Endothelial cell of umbilical vein (primary cell): ENCODE measurements around the gene HHLA2. TPM values are rescaled to one million over a fixed set of nuclear protein-coding genes. Genes with fewer than 3 reads are reported as not detected.

Source experiments
- BruUV-seq: library from RNA; stranded (reverse); fragments of 400-500 nt; replicated peaks from 2 replicates; lab custom pipeline; 2021; lab: Mats Ljungman, UMichigan
- CTCF ChIA-PET: fragments of 300-600, 350-600 bp; sonication (Branson Sonifier 250); formaldehyde crosslinking; loops from one replicate; lab custom pipeline; 2021; ENCODE audit warnings: antibody characterized with exemption, inconsistent platforms; lab: Charles Lee
- POLR2A ChIA-PET: fragments of 300-600, 350-600 bp; sonication (Branson Sonifier 250); formaldehyde crosslinking; loops from one replicate; lab custom pipeline; 2021; ENCODE audit warnings: antibody characterized with exemption, inconsistent platforms; lab: Charles Lee
- DNase-seq: peaks from one replicate; pipeline ENCODE4 v3.0.0-alpha.2; 2011; ENCODE audit warnings: low read depth, low spot score
- FAIRE-seq: peaks from 2 replicates; lab custom pipeline; 2011; peaks lifted over from hg19 to GRCh38; lab: Jason Lieb, UNC
- H2AFZ ChIP-seq: 2 replicates; pipeline ENCODE4 v1.6.0; 2012; ENCODE audit warnings: low read depth, low read length, control low read depth, inconsistent platforms
- H3K27ac ChIP-seq: 2 replicates; pipeline ENCODE4 v1.5.1; 2011; ENCODE audit warnings: low read depth, mild to moderate bottlenecking, control low read depth, low read length, moderate library complexity; ENCODE audit not compliant: insufficient read depth
- H3K27me3 ChIP-seq, 2 experiments: 2 replicates each; pipeline versions ENCODE4 v1.6.0 to v1.6.1; 2011; ENCODE audit warnings: low read length in 2 of 2, mixed read lengths in 1 of 2; ENCODE audit not compliant: control insufficient read depth in 2 of 2, insufficient read depth in 2 of 2
- H3K36me3 ChIP-seq, 2 experiments: 2 replicates in 1 of 2; 3 replicates in 1 of 2; pipeline ENCODE4 v1.5.1; 2011; ENCODE audit warnings: low read length in 2 of 2, mild to moderate bottlenecking in 1 of 2, moderate library complexity in 1 of 2; ENCODE audit not compliant: control insufficient read depth in 2 of 2, insufficient read depth in 2 of 2; ENCODE audit errors: extremely low read depth in 1 of 2
- H3K4me1 ChIP-seq: 3 replicates; pipeline ENCODE4 v1.5.1; 2011; ENCODE audit warnings: mild to moderate bottlenecking, low read length; ENCODE audit not compliant: control insufficient read depth, insufficient read depth; ENCODE audit errors: extremely low read depth
- H3K4me2 ChIP-seq: 2 replicates; pipeline ENCODE4 v1.6.1; 2011; ENCODE audit warnings: low read length, control low read depth, mixed read lengths; ENCODE audit not compliant: insufficient read depth
- H3K4me3 ChIP-seq, 3 experiments: fragments of 200-600 bp in 1 of 3; sonication (generic), shearing (Covaris generic) in 1 of 3; replicated peaks in 1 of 3; 2 replicates each; pipeline ENCODE4 v1.5.1; 2011 to 2016; ENCODE audit warnings: control low read depth in 3 of 3, low read length in 3 of 3, mild to moderate bottlenecking in 2 of 3, inconsistent platforms in 1 of 3, low read depth in 1 of 3, moderate library complexity in 1 of 3; ENCODE audit not compliant: insufficient read depth in 1 of 3
- H3K79me2 ChIP-seq: 2 replicates; pipeline ENCODE4 v1.6.0; 2012; ENCODE audit warnings: low read length, inconsistent platforms; ENCODE audit not compliant: control insufficient read depth, insufficient read depth
- H3K9ac ChIP-seq: replicated peaks from 2 replicates; pipeline ENCODE3; 2011; ENCODE audit warnings: low read length, control low read depth; ENCODE audit not compliant: insufficient read depth; ENCODE audit errors: extremely low read depth
- H3K9me1 ChIP-seq: replicated peaks from 3 replicates; pipeline ENCODE4 v1.6.0; 2011; ENCODE audit warnings: mild to moderate bottlenecking, low read length; ENCODE audit not compliant: control insufficient read depth, insufficient read depth; ENCODE audit errors: extremely low read depth
- H3K9me3 ChIP-seq: replicated peaks from 2 replicates; pipeline ENCODE4 v1.5.1; 2012; ENCODE audit warnings: low read length, inconsistent platforms; ENCODE audit not compliant: control insufficient read depth, insufficient read depth
- H4K20me1 ChIP-seq: replicated peaks from 2 replicates; pipeline ENCODE3; 2011; ENCODE audit warnings: mild to moderate bottlenecking, low read length; ENCODE audit not compliant: control insufficient read depth, insufficient read depth; ENCODE audit errors: extremely low read depth
- EZH2 ChIP-seq: IDR thresholded peaks from 2 replicates; pipeline ENCODE4 v1.6.1; 2012; ENCODE audit warnings: borderline replicate concordance, low read depth, mild to moderate bottlenecking, moderate library complexity, low read length, inconsistent platforms; ENCODE audit not compliant: severe bottlenecking
- FOS ChIP-seq: IDR thresholded peaks from 2 replicates; pipeline ENCODE4 v1.6.1; 2011; ENCODE audit warnings: mild to moderate bottlenecking, low read length, moderate library complexity, borderline replicate concordance; ENCODE audit not compliant: insufficient read depth
- GATA2 ChIP-seq: IDR thresholded peaks from 2 replicates; pipeline ENCODE4 v1.7.0; 2011; ENCODE audit warnings: low read depth, mild to moderate bottlenecking, moderate library complexity, mixed read lengths, low read length; ENCODE audit not compliant: insufficient read length, insufficient read depth
- JUN ChIP-seq: IDR thresholded peaks from 2 replicates; pipeline ENCODE4 v1.6.1; 2011; ENCODE audit warnings: borderline replicate concordance, low read depth; ENCODE audit not compliant: insufficient read length, insufficient read depth
- MYC ChIP-seq: IDR thresholded peaks from one replicate; pipeline ENCODE4 v1.6.1; 2011; ENCODE audit warnings: mild to moderate bottlenecking, low read depth, low read length
- POLR2A ChIP-seq: IDR thresholded peaks from 2 replicates; pipeline ENCODE4 v1.6.1; 2012; ENCODE audit warnings: low read depth, mild to moderate bottlenecking, control low read depth, low read length
- POLR2AphosphoS5 ChIP-seq: IDR thresholded peaks from 2 replicates; pipeline ENCODE4 v1.6.1; 2012; ENCODE audit warnings: low read depth, mild to moderate bottlenecking, control low read depth, low read length, moderate library complexity; ENCODE audit not compliant: insufficient read depth
- dilution Hi-C: fragments of 300-500 bp; cut with MboI; formaldehyde crosslinking; loops from one replicate; pipeline ENCODE4 v1.15.0; 2019; ENCODE audit warnings: low sequenced_read_pairs; ENCODE audit not compliant: extremely low pct_ligation_motif_present
- intact Hi-C: fragments of 100-400 bp; cut with micrococcal nuclease; formaldehyde crosslinking; loops from one replicate; pipeline ENCODE4 v1.10.0; 2022
- polyA plus RNA-seq, 4 experiments: library from polyadenylated mRNA; depleted of rRNA in 3 of 4; stranded (reverse) in 3 of 4; unstranded in 1 of 4; fragments of >200 nt; gene quantifications; 2 replicates each; pipeline versions ENCODE4 v1.2.1 to v1.2.3, GENCODE V29; 2011 to 2012; ENCODE audit warnings: missing spikeins in 1 of 4
- total RNA-seq: library from RNA; stranded (reverse); gene quantifications from 2 replicates; pipeline ENCODE4 v1.2.3, GENCODE V29; 2021
- TF ChIP-seq, protein P1 (sequence below): IDR thresholded peaks from 2 replicates; pipeline ENCODE4 v1.6.1; 2011; ENCODE audit not compliant: insufficient read depth, insufficient read length
- TF ChIP-seq, protein P2 (sequence below), 2 donors: IDR thresholded peaks; 1 replicate in 1 of 2; 2 replicates in 1 of 2; pipeline ENCODE4 v1.5.1; 2011; ENCODE audit warnings: low read length in 2 of 2, mild to moderate bottlenecking in 2 of 2, moderate library complexity in 2 of 2, control low read depth in 1 of 2, inconsistent platforms in 1 of 2, low read depth in 1 of 2; ENCODE audit not compliant: insufficient read depth in 1 of 2; ENCODE audit errors: extremely low read depth in 1 of 2

The HHLA2 gene
- total and polyA plus RNA-seq, 2 donors (not counting 3 experiments of a cell fraction or from before 2014, with no cell fraction given) = not detected

DNA sequence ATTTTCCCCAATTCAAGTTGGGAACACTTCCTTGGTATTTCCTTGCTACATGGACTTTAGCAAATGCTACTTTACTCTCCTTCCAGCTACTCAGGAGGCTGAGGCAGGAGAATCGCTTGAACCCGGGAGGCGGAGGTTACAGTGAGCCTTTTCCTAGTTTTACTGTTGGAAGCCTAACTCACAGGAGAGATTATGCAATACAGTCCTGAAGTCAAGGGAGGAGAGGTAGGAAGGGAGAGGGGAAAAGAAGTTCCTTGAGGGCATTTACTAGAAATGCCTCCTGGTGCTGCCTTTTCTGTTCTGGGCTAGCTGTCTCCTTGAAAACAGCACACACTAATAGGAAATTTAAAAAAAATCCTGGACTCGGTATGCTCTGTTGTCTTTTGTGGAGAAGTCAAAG, 6.2 kb downstream of the HHLA2 start:
- Histone ChIP-seq H3K4me2 (no peak overlapping the region), H4K20me1 (no peaks in the 10 kb centered on the region), H3K4me3 (no peak overlapping the region), H3K79me2 (no peaks in the 10 kb centered on the region), H3K4me1 (no peaks in the 10 kb centered on the region), H3K9me1 (no peaks in the 10 kb centered on the region), H2AFZ (no peak overlapping the region), H3K27me3 (peaks cover 7 to 12% of the 10 kb centered on the region in 2 experiments), H3K9ac (no peak overlapping the region), H3K9me3 (no peaks in the 10 kb centered on the region), H3K27ac (no peak overlapping the region), H3K36me3 (no peaks in the 10 kb centered on the region)
- intact Hi-C loops (no loop called here), dilution Hi-C loops (no loop called here)
- BruUV-seq = no TSS peak
- no peak for DNase-seq
- TF ChIP-seq, protein P1, sequence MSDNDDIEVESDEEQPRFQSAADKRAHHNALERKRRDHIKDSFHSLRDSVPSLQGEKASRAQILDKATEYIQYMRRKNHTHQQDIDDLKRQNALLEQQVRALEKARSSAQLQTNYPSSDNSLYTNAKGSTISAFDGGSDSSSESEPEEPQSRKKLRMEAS = no peak
- TF ChIP-seq MYC (no peak), EZH2 (no peak), JUN (no peak), POLR2A (no peak), GATA2 (no peak), FOS (no peak), POLR2AphosphoS5 (no peak)
- TF ChIP-seq, protein P2, sequence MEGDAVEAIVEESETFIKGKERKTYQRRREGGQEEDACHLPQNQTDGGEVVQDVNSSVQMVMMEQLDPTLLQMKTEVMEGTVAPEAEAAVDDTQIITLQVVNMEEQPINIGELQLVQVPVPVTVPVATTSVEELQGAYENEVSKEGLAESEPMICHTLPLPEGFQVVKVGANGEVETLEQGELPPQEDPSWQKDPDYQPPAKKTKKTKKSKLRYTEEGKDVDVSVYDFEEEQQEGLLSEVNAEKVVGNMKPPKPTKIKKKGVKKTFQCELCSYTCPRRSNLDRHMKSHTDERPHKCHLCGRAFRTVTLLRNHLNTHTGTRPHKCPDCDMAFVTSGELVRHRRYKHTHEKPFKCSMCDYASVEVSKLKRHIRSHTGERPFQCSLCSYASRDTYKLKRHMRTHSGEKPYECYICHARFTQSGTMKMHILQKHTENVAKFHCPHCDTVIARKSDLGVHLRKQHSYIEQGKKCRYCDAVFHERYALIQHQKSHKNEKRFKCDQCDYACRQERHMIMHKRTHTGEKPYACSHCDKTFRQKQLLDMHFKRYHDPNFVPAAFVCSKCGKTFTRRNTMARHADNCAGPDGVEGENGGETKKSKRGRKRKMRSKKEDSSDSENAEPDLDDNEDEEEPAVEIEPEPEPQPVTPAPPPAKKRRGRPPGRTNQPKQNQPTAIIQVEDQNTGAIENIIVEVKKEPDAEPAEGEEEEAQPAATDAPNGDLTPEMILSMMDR (IDR thresholded peaks at IDR 0.05; ENCODE audit: extremely low read depth in 1 of 2, insufficient read depth in 1 of 2, low read depth in 1 of 2, low read length in 2 of 2) = no peak
- CTCF ChIA-PET = interaction anchor here (1.0 kb wide), 1 partner anchor 258 kb away, joined by 3 read pairs; no protein-coding TSS in a partner anchor
- no peak for FAIRE-seq
- POLR2A ChIA-PET = no interaction called here
